ENCODE measurements around the gene CFAP92. TPM values are rescaled to one million over a fixed set of nuclear protein-coding genes. Genes with fewer than 3 reads are reported as not detected.

CFAP92 gene
- total RNA-seq, 1 experiment from 2014 or later: 0.92 TPM

DNA sequence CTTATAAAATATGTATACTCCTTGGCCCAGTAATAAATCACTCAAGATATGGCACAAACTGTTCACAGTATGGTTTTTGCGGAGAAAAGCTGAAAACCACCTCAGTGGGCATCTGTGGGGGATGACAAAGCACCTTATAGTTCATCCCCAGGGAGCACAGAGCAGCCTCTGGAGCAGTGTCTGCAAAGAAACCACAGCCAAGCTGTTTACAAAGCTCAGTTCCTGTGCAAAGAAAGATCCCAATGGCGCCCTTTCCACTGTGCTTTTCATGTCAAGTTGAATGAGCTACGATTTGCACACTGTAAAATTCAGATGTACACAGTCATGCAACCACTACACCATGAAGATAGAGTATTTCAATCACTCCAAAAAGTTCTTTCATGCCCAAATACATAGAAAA, 4.7 kb upstream of the CFAP92 start:
- DNase-seq: no peak
- Mint-ChIP-seq H3K4me1 (peaks cover 24 to 43% of the 10 kb centered on the region in 2 experiments), H3K9me3 (peaks cover 0 to 8% of the 10 kb centered on the region in 2 experiments; a peak in 4 of 5 replicates), H3K27me3 (ENCODE audit: low read depth) (peaks cover 93% of the 10 kb centered on the region), H3K36me3 (ENCODE audit: insufficient read depth in 1 of 3, low read depth in 3 of 3) (no peaks in the 10 kb centered on the region; a peak in 2 of 7 replicates), H3K4me3 (peak overlapping the region in 1 of 2 experiments; percentile 55; a peak in 2 of 5 replicates), H3K27ac (no peak overlapping the region; a peak in 1 of 7 replicates)
- Histone ChIP-seq H4K8ac (replicated peaks; ENCODE audit: insufficient read length, low read depth, low read length) (no peak overlapping the region), H2AFZ (ENCODE audit: low read length) (no peak overlapping the region), H4K91ac (ENCODE audit: insufficient read length, low read depth, low read length) (no peak overlapping the region), H3K79me2 (ENCODE audit: insufficient read depth, low read length) (no peaks in the 10 kb centered on the region), H3K9me3 (ENCODE audit: control insufficient read depth, low read depth, low read length) (no peaks in the 10 kb centered on the region), H3K79me1 (ENCODE audit: insufficient read depth, low read depth, low read length, poor library complexity, severe bottlenecking) (no peaks in the 10 kb centered on the region), H3K23me2 (ENCODE audit: insufficient read length, low read depth, low read length, poor library complexity, severe bottlenecking) (peaks cover 10% of the 10 kb centered on the region), H3K14ac (ENCODE audit: insufficient read depth, low read length) (no peak overlapping the region), H3K4ac (ENCODE audit: low read depth, low read length) (no peak overlapping the region), H3T11ph (ENCODE audit: low read length) (no peak overlapping the region), H4K20me1 (ENCODE audit: control insufficient read depth, insufficient read depth, insufficient read length) (no peaks in the 10 kb centered on the region), H3K4me1 (ENCODE audit: insufficient read depth, low read length) (peaks cover 2% of the 10 kb centered on the region; the same call in 1 of the 2 replicates), H4K5ac (ENCODE audit: insufficient read length, low read depth, low read length) (no peak overlapping the region), H2BK12ac (ENCODE audit: insufficient read length, low read depth, low read length) (no peak overlapping the region), H2BK15ac (ENCODE audit: low read depth, low read length) (no peak overlapping the region), H2BK120ac (ENCODE audit: low read depth, low read length, poor library complexity, severe bottlenecking) (no peak overlapping the region), H3K9ac (ENCODE audit: extremely low read depth, insufficient read length, low read length) (no peak overlapping the region), H3K18ac (ENCODE audit: insufficient read length, low read depth, low read length) (no peak overlapping the region), H2BK5ac (ENCODE audit: insufficient read length, low read length) (no peak overlapping the region), H3K4me2 (ENCODE audit: insufficient read depth, insufficient read length, low read length) (no peak overlapping the region), H3K56ac (ENCODE audit: insufficient read length, low read depth, low read length) (no peak overlapping the region), H3K27me3 (ENCODE audit: insufficient read depth, low read length) (peaks cover 41% of the 10 kb centered on the region), H2AK5ac (ENCODE audit: insufficient read length, low read length) (no peak overlapping the region), H3K27ac (ENCODE audit: insufficient read length, low read depth, low read length) (no peak overlapping the region), H2BK20ac (ENCODE audit: low read depth, low read length, poor library complexity, severe bottlenecking) (no peak overlapping the region), H3K23ac (ENCODE audit: insufficient read length, low read depth, low read length) (no peak overlapping the region)
- TF ChIP-seq, protein P1, sequence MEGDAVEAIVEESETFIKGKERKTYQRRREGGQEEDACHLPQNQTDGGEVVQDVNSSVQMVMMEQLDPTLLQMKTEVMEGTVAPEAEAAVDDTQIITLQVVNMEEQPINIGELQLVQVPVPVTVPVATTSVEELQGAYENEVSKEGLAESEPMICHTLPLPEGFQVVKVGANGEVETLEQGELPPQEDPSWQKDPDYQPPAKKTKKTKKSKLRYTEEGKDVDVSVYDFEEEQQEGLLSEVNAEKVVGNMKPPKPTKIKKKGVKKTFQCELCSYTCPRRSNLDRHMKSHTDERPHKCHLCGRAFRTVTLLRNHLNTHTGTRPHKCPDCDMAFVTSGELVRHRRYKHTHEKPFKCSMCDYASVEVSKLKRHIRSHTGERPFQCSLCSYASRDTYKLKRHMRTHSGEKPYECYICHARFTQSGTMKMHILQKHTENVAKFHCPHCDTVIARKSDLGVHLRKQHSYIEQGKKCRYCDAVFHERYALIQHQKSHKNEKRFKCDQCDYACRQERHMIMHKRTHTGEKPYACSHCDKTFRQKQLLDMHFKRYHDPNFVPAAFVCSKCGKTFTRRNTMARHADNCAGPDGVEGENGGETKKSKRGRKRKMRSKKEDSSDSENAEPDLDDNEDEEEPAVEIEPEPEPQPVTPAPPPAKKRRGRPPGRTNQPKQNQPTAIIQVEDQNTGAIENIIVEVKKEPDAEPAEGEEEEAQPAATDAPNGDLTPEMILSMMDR (conservative IDR thresholded peaks at IDR 0.05): no peak
- WGBS (ENCODE audit: extremely low coverage, insufficient read length, low lambda C conversion rate): no CpG with 5 or more reads among the region's 3 CpGs
